HG03064 (cell line): ENCODE results near the gene RNF168.
"Not testable (repeated sequence)": the region's sequence is repeated elsewhere in the genome, so short reads cannot be mapped to it uniquely, and the experiment has no call there.

Source experiments
- ATAC-seq: cut with Tn5 transposase; IDR thresholded peaks from one replicate; pipeline ENCODE4 v1.9.1; 2021; ENCODE audit warnings: low read depth; ENCODE audit not compliant: unreplicated experiment

Gene RNF168

DNA sequence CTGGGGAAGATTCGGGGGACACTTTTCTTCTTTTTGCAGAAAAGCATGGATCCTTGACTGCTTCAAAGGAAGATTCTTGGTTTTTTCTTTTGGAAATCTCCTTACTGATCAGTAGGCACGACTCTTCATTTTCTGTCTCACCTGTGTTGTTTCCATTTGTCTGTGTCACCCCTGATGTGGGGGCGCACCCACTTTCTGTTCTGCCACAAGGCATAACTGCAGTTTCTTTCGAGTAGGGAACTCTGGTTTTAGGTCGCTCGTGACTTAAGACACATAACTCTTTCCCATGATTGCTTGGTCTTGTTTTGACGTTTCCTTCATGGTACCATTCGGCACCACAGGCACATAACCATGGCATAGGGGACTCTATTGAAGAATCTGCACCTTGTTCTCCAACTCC lies 31.3 kb downstream of the RNF168 start:
- ATAC-seq: no peak

DNA sequence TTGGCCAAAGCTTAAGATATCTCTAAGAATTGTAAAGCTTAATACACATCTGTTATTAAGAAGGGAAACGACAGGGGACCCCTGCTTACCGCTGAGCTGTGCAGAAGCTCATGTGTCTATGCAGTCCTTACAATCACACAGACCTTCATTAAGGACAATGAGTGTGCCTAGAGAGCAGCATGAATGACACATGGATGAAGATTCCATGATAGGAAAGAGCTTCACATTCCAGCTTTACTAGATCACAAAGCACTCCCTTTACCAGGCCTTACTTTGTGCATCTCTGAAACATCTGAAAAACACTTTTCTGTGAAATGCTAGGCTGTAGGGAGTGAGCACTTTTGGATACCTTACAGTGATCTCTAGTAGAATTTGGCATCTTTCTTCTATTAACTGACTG lies 32.0 kb downstream of the RNF168 start:
- ATAC-seq: no peak

DNA sequence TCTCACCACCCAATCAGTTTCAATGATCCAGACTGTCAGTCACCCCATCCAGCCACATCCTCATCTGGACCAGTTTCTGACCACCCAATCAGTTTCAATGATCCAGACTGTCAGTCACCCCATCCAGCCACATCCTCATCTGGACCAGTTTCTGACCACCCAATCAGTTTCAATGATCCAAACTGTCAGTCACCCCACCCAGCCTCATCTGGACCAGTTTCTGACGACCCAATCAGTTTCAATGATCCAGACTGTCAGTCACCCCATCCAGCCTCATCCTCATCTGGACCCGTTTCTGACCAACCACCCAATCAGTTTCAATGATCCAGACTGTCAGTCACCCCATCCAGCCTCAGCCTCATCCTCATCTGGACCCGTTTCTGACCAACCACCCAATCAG lies 33.4 kb downstream of the RNF168 start:
- not testable (repeated sequence) for ATAC-seq

GRCh38 chr3:196463804-196464203 lies 39.8 kb downstream of the RNF168 start:
- no peak for ATAC-seq

DNA sequence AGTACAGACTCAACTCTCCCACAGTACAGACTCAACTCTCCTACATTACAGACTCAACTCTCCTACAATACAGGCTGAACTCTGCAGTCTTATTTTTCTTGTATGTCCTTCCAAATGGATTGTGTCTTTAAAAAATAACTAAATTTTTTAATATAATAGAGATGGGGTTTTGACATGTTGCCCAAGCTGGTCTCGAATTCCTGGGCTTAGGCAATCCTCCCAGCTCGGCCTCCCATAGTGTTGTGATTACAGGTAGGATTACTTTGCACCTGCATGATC lies 40.2 kb downstream of the RNF168 start:
- ATAC-seq: no peak

- not testable (repeated sequence) for ATAC-seq
These were observed 40.7 kb downstream of the RNF168 start for GRCh38 chr3:196462680-196463477.

DNA sequence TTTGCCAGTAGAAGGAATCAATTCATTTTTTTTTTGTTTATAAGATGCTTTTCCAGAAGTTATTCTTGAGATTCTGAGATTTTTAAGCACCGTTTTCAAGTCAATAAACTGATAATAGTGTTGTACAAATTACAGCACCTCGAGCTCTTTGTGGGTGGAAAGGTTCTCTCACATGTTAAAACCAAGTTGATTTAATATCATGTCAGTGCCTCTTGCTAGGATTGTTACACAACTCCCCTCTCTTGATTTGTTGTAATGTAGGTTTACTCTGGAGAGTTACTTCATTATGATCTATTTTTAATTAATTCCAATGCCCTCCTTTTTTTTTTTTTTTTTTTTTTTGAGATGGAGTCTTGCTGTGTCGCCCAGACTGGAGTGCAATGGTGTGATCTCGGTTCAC lies 45.5 kb downstream of the RNF168 start:
- no peak for ATAC-seq

DNA sequence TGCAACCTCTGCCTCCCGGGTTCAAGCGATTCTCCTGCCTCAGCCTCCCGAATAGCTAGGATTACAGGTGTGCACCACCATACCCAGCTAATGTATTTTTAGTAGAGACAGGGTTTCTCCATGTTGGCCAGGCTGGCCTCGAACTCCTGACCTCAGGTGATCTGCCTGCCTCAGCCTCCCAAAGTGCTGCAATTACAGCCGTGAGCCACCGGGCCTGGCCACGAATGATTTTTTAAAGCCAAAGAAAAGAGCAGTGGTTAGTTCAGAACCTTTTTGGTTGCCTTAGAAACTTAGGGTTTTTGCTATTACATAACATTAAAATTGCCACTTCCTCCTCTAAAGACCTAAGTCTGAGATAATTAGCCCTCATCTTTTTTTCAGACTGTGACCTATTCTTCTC lies 46.1 kb downstream of the RNF168 start:
- ATAC-seq: not testable (repeated sequence)

DNA sequence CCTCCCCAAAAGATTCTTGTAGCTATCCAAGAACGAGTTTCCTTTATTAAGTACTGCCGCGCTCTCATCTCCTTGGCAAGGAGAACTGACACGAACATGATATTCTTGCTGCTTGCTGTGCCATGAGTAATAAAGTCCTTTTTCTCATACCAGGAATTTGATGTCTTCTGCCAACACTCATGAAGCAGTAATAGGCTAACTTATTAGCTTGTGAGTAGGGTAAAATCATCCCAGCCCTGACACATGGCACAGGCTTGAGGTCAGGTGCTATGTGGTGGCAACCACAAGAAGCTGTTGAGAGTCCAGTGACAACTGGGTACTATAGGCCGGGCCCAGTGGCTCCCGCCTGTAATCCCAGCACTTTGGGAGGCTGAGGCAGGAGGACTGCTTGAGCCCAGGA lies 48.6 kb downstream of the RNF168 start:
- ATAC-seq: no peak

DNA sequence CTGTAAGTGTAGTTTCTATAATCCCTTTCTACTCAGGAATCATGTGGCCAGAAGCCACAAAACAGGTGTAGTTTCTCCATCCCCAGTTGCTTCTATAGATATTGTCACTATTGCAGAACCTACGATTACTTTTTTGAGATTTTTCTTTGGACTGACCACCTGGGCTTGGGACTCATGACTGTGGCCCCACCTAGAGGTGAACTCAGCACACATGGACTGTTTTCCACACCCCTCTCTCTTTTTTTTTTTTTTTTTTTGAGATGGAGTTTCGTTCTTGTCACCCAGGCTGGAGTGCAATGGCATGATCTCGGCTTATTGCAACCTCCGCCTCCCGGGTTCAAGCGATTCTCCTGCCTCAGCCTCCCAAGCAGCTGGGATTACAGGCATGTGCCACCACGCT lies 58.2 kb downstream of the RNF168 start:
- ATAC-seq: not testable (repeated sequence)

GRCh38 chr3:196444500-196444894 lies 59.1 kb downstream of the RNF168 start:
- ATAC-seq: no peak

- peak; percentile 34 for ATAC-seq
These were observed 62.9 kb downstream of the RNF168 start for GRCh38 chr3:196440696-196441095.

- peak; percentile 57 for ATAC-seq
These were observed 63.5 kb downstream of the RNF168 start for GRCh38 chr3:196440041-196440537.

GRCh38 chr3:196432137-196432879 lies 71.3 kb downstream of the RNF168 start, which contains the start of gene UBXN7:
UBXN7 (minus strand) TSS chr3:196432427; CDS start chr3:196432399, 28 bp downstream.
- peak; percentile 69 for ATAC-seq

- ATAC-seq: peak; percentile 32
These were observed 72.1 kb downstream of the RNF168 start for GRCh38 chr3:196431181-196432136.

DNA sequence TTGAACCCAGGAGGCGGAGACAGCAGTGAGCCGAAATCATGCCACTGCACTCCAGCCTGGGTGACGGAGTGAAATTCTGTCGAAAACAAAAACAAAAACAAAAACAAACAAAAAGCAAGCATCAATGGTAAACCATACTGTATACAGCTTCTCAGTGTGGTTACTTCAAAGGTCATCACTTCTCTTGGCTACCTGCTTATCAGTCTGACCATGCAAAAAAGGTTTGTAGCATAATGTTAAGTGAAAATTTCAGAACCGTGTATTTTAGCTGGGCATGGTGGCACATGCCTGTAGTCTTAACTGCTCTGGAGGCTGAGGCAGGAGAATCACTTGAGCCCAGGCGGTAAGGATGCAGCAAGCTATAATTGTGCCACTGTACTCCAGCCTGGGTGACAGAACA lies 75.5 kb downstream of the RNF168 start:
- no peak for ATAC-seq

DNA sequence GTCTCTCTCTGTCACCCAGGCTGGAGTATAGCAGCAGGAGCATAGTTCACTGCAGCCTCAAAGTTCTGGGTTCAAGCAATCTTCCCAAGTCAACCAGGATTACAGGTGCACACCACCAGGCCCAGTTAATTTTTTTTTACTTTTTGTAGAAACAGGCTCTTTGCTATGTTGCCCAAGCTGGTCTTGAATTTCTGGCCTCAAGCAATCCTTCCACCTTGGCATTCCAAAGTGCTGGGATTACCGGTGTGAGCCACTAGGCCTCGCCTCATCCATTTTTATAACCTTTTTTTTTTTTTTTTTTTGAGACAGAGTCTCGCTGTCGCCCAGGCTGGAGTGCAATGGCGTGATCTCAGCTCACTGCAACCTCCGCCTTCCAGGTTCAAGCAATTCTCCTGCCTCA lies 79.1 kb downstream of the RNF168 start:
- not testable (repeated sequence) for ATAC-seq

DNA sequence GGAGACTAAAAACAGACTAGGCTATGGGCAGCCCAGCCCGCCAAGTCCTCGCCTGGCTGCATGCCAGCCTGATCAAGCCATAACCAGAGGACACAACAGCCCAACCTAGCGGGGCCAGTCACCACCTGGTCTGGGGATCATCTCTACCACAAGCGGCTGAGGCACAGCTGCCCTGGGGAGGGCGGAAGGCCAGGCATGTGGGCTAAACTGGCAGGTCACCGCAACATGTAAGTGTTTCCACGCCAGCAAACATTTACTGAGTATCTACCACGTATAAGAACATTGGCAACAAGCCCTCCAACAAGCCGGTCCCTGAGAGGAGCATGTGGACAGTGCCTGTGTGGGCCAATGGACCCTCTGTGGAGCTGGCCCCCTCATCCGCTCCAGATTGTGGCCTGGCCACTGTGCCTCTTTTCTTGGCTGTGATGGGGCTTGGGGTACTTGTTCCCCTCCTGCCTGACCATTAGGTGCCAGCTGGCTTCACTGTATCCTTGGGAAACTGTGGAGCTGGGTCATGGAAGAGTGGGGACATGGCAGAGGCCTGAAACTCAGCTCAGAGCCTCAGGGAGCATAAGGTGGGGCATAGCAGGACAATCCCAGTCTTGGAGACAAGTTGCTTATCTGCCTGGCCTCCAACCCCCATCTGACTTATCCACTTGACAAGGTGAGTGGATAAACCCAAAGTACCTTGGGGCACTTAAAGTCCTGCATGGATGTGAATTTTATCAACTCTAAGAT lies 80.4 kb downstream of the RNF168 start:
- no peak for ATAC-seq

- not testable (repeated sequence) for ATAC-seq
These were observed 81.9 kb downstream of the RNF168 start for GRCh38 chr3:196421668-196422067.

DNA sequence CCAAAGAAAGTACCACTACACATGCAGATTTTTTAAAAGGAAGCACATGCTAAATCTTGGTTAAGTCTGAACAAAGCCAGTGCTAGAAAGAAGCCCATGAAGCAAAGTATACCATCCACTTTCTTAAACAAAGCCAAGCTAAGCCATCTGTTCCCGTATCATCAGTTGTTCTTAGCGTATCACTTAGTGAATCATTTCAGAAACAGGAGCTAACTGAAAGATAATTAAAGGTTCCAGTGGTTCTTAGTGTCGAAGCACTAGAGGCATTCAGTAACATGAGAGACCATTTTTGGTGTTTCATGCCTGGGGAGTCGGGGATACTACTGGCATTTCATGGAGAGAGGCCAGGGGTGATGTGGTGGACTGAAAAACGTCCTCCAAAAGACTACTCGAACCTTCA lies 84.2 kb downstream of the RNF168 start:
- ATAC-seq: no peak
